HCT116 (cell line): ENCODE data around the gene PGLYRP3. TPM values are rescaled to one million over a fixed set of nuclear protein-coding genes. Genes with fewer than 3 reads are reported as not detected.

Experiments used
- ATAC-seq: fragments of 200-7000 bp; cut with Tn5 transposase; 2 replicates; pipeline ENCODE4 v1.9.1; 2020; ENCODE audit warnings: mild to moderate bottlenecking, moderate library complexity
- BruUV-seq: library from RNA; stranded (reverse); fragments of 400-500 nt; replicated peaks from 2 replicates; lab custom pipeline; 2021; lab: Mats Ljungman, UMichigan
- CTCF ChIA-PET: fragments of 300-600 bp; sonication (Branson Sonifier 250); formaldehyde crosslinking; loops from one replicate; lab custom pipeline; 2021; ENCODE audit warnings: antibody characterized with exemption; lab: Charles Lee
- POLR2A ChIA-PET: fragments of 300-600, 350-600 bp; sonication (Branson Sonifier 250); formaldehyde crosslinking; loops from one replicate; lab custom pipeline; 2021; ENCODE audit warnings: antibody characterized with exemption; lab: Charles Lee
- RAD21 ChIA-PET, 2 experiments: fragments of 300-600 bp; sonication (Branson Sonifier 250); formaldehyde crosslinking; loops; one replicate each; lab custom pipeline; 2023; ENCODE audit warnings: low total read pairs in 2 of 2; ENCODE audit not compliant: uncharacterized antibody in 2 of 2, unreplicated experiment in 2 of 2, low non-redundant PET in 1 of 2; lab: Charles Lee
- DNase-seq: peaks from one replicate; pipeline ENCODE4 v3.0.0-alpha.2; 2010; ENCODE audit warnings: low read depth, low spot score
- H2AFZ ChIP-seq: fragments of 200-600 bp; shearing (Covaris generic), sonication (generic); 2 replicates; pipeline ENCODE4 v1.6.1; 2017; ENCODE audit warnings: low read depth, mixed run types, mixed read lengths, antibody characterized with exemption, low read length; ENCODE audit not compliant: poor library complexity, severe bottlenecking
- H3K27ac ChIP-seq: 2 replicates; pipeline ENCODE4 v1.5.1; 2012; ENCODE audit warnings: low read depth, low read length
- H3K27me3 ChIP-seq: fragments of 200-600 bp; sonication (generic); 2 replicates; pipeline ENCODE4 v1.6.1; 2016; ENCODE audit warnings: mixed run types, low read length, mixed read lengths; ENCODE audit not compliant: insufficient read depth
- H3K36me3 ChIP-seq, 2 experiments: fragments of 200-500 bp in 1 of 2; fragments of 200-600 bp in 1 of 2; sonication (Bioruptor generic) in 1 of 2; sonication (generic) in 1 of 2; 2 replicates each; pipeline versions ENCODE4 v1.5.1 to v1.6.1; 2014 to 2016; ENCODE audit warnings: low read length in 2 of 2, inconsistent platforms in 1 of 2, mixed read lengths in 1 of 2, mixed run types in 1 of 2; ENCODE audit not compliant: insufficient read depth in 2 of 2, control insufficient read depth in 1 of 2
- H3K4me1 ChIP-seq, 2 experiments: fragments of 200-600 bp in 1 of 2; sonication (generic) in 1 of 2; 2 replicates each; pipeline versions ENCODE4 v1.5.1 to v1.6.1; 2012 to 2017; ENCODE audit warnings: low read length in 2 of 2, inconsistent platforms in 1 of 2, mild to moderate bottlenecking in 1 of 2, mixed read lengths in 1 of 2, mixed run types in 1 of 2, moderate library complexity in 1 of 2; ENCODE audit not compliant: insufficient read depth in 2 of 2, control insufficient read depth in 1 of 2
- H3K4me2 ChIP-seq: fragments of 200-600 bp; sonication (generic); 2 replicates; pipeline ENCODE4 v1.6.1; 2017; ENCODE audit warnings: mixed run types, low read length, mixed read lengths
- H3K4me3 ChIP-seq, 2 experiments: fragments of 200-600 bp in 1 of 2; sonication (generic) in 1 of 2; replicated peaks in 1 of 2; 2 replicates each; pipeline ENCODE4 v1.5.1; 2011 to 2016; ENCODE audit warnings: low read length in 2 of 2, control low read depth in 1 of 2, low read depth in 1 of 2, mild to moderate bottlenecking in 1 of 2, mixed read lengths in 1 of 2, mixed run types in 1 of 2
- H3K79me2 ChIP-seq: fragments of 200-600 bp; sonication (generic); 2 replicates; pipeline ENCODE4 v1.6.1; 2017; ENCODE audit warnings: mild to moderate bottlenecking, mixed run types, low read length, moderate library complexity, mixed read lengths; ENCODE audit not compliant: insufficient read depth
- H3K9ac ChIP-seq: fragments of 200-600 bp; sonication (generic); 2 replicates; pipeline ENCODE4 v1.6.1; 2016; ENCODE audit warnings: low read length, mixed read lengths
- H3K9me2 ChIP-seq: fragments of 200-600 bp; sonication (generic), shearing (Covaris generic); 2 replicates; pipeline ENCODE4 v1.6.1; 2017; ENCODE audit warnings: mixed run types, mild to moderate bottlenecking, moderate library complexity; ENCODE audit not compliant: insufficient read depth
- H3K9me3 ChIP-seq, 2 experiments: fragments of 200-500 bp in 1 of 2; fragments of 200-600 bp in 1 of 2; sonication (Bioruptor generic) in 1 of 2; sonication (generic) in 1 of 2; 2 replicates each; pipeline ENCODE4 v1.6.1; 2014 to 2017; ENCODE audit warnings: low read length in 2 of 2, mixed read lengths in 2 of 2, inconsistent platforms in 1 of 2, low read depth in 1 of 2, mild to moderate bottlenecking in 1 of 2, mixed run types in 1 of 2, moderate library complexity in 1 of 2; ENCODE audit not compliant: control insufficient read depth in 1 of 2, insufficient read depth in 1 of 2
- H4K20me1 ChIP-seq: fragments of 200-600 bp; sonication (generic), shearing (Covaris generic); 2 replicates; pipeline ENCODE4 v1.6.1; 2017; ENCODE audit warnings: mixed run types, mild to moderate bottlenecking, moderate library complexity; ENCODE audit not compliant: insufficient read depth
- CBX3 ChIP-seq: IDR thresholded peaks from 2 replicates; pipeline ENCODE4 v1.6.1; 2012; ENCODE audit warnings: low read depth
- CEBPB ChIP-seq: IDR thresholded peaks from 2 replicates; pipeline ENCODE4 v1.6.1; 2012; ENCODE audit warnings: low read depth
- CTCF ChIP-seq, 3 experiments: fragments of 200-600 bp in 1 of 3; sonication (generic) in 1 of 3; IDR thresholded peaks in 2 of 3; conservative IDR thresholded peaks in 1 of 3; 2 replicates each; pipeline ENCODE4 v1.5.1; 2012 to 2017; ENCODE audit warnings: low read depth in 2 of 3, low read length in 2 of 3, antibody characterized with exemption in 1 of 3, borderline replicate concordance in 1 of 3, control low read depth in 1 of 3, mild to moderate bottlenecking in 1 of 3, mixed read lengths in 1 of 3, mixed run types in 1 of 3, moderate library complexity in 1 of 3; ENCODE audit not compliant: insufficient read depth in 1 of 3
- EGR1 ChIP-seq: IDR thresholded peaks from 2 replicates; pipeline ENCODE4 v1.6.1; 2012; ENCODE audit warnings: low read depth
- EZH2 ChIP-seq: fragments of 200-600 bp; sonication (generic); IDR thresholded peaks from 2 replicates; pipeline ENCODE4 v1.6.1; 2017; ENCODE audit warnings: antibody characterized with exemption, mixed run types
- EZH2phosphoT487 ChIP-seq: fragments of 200-600 bp; IDR thresholded peaks from 2 replicates; pipeline ENCODE4 v1.6.1; 2018; ENCODE audit warnings: antibody characterized with exemption, borderline replicate concordance
- POLR2AphosphoS5 ChIP-seq: IDR thresholded peaks from 2 replicates; pipeline ENCODE4 v1.6.1; 2011; ENCODE audit warnings: mild to moderate bottlenecking, low read depth, low read length, moderate library complexity
- RAD21 ChIP-seq: IDR thresholded peaks from 2 replicates; pipeline ENCODE4 v1.6.1; 2012; ENCODE audit warnings: low read depth, mild to moderate bottlenecking
- REST ChIP-seq: IDR thresholded peaks from 2 replicates; pipeline ENCODE4 v1.6.1; 2012; ENCODE audit warnings: low read depth
- SIN3A ChIP-seq: IDR thresholded peaks from 2 replicates; pipeline ENCODE4 v1.6.1; 2012; ENCODE audit warnings: low read depth
- SP1 ChIP-seq: IDR thresholded peaks from 2 replicates; pipeline ENCODE4 v1.6.1; 2012; ENCODE audit warnings: low read depth
- TCF7L2 ChIP-seq: IDR thresholded peaks from 2 replicates; pipeline ENCODE4 v1.7.0; 2011; ENCODE audit warnings: borderline replicate concordance, inconsistent platforms; ENCODE audit not compliant: insufficient read depth, insufficient read length; ENCODE audit errors: extremely low read depth
- ZFX ChIP-seq: fragments of 450-650 bp; IDR thresholded peaks from 2 replicates; pipeline ENCODE4 v1.6.1; 2017
- ZNF274 ChIP-seq: fragments of 200-500 bp; sonication (Bioruptor generic); IDR thresholded peaks from 2 replicates; pipeline ENCODE4 v1.6.1; 2014; ENCODE audit warnings: mild to moderate bottlenecking, low read depth, low read length, inconsistent platforms
- intact Hi-C: fragments of 100-400 bp; cut with micrococcal nuclease; formaldehyde crosslinking; loops from 2 replicates; pipeline ENCODE4 v1.10.0; 2022
- total RNA-seq: library from RNA; stranded (reverse); gene quantifications from one replicate; pipeline ENCODE4 v1.2.1, GENCODE V29; 2021; ENCODE audit not compliant: unreplicated experiment

PGLYRP3 gene
- total RNA-seq, 1 experiment from 2014 or later = not detected

DNA sequence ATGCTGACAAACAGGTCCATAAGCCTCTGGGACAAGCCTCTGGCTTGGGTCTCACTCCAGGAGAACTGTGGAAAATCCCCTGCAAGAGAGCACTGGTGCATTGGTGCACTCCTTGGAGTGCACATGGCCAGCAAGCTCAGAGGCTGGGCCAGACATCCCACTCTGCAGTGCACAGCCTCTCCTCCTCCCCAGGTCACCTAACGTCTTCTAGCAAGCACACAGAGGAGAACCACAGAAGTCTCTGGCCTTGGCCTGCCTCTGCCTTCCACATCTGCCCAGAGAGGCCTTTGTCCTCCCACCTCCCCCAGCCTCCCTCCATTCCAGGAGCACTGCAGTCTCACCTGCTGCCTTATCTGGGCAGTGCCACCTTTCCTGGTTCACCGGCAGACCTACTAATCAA, 4.2 kb downstream of the PGLYRP3 start:
- RAD21 ChIA-PET = no interaction called here
- Histone ChIP-seq H4K20me1 (no peaks in the 10 kb centered on the region), H3K9me2 (no peaks in the 10 kb centered on the region), H3K27me3 (peaks cover 22% of the 10 kb centered on the region), H3K79me2 (no peaks in the 10 kb centered on the region), H3K4me2 (no peak overlapping the region), H3K4me1 (no peaks in the 10 kb centered on the region), H3K9ac (no peak overlapping the region), H2AFZ (no peak overlapping the region), H3K4me3 (no peak overlapping the region), H3K36me3 (no peaks in the 10 kb centered on the region), H3K9me3 (no peaks in the 10 kb centered on the region), H3K27ac (no peak overlapping the region)
- ATAC-seq (no peak), DNase-seq (no peak)
- TF ChIP-seq EZH2phosphoT487 = no peak
- no peak for TF ChIP-seq RAD21
- TF ChIP-seq TCF7L2 = no peak
- TF ChIP-seq ZNF274 = no peak
- TF ChIP-seq EGR1 = no peak
- no peak for TF ChIP-seq SP1
- no peak for TF ChIP-seq CTCF (IDR thresholded peaks at IDR 0.05 in 2 of 3, conservative IDR thresholded peaks at IDR 0.05 in 1 of 3; ENCODE audit: borderline replicate concordance in 1 of 3, insufficient read depth in 1 of 3, low read depth in 2 of 3, low read length in 2 of 3)
- TF ChIP-seq SIN3A = no peak
- no peak for TF ChIP-seq REST
- no peak for TF ChIP-seq CEBPB
- no peak for TF ChIP-seq ZFX
- TF ChIP-seq CBX3 = no peak
- TF ChIP-seq POLR2AphosphoS5 = no peak
- no peak for TF ChIP-seq EZH2
- no TSS peak for BruUV-seq
- intact Hi-C loops = no loop called here
- POLR2A ChIA-PET = no interaction called here
- CTCF ChIA-PET = no interaction called here
